AG08396 (cell line): ENCODE data around the gene OR13C5.
"Not testable (repeated sequence)": the region's sequence is repeated elsewhere in the genome, so short reads cannot be mapped to it uniquely, and the experiment has no call there.

Experiments
- DNase-seq: peaks from one replicate; pipeline ENCODE4 v3.0.0; 2012; ENCODE audit warnings: low spot score, mixed read lengths

Gene OR13C5, protein sequence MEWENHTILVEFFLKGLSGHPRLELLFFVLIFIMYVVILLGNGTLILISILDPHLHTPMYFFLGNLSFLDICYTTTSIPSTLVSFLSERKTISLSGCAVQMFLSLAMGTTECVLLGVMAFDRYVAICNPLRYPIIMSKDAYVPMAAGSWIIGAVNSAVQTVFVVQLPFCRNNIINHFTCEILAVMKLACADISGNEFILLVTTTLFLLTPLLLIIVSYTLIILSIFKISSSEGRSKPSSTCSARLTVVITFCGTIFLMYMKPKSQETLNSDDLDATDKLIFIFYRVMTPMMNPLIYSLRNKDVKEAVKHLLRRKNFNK

DNA sequence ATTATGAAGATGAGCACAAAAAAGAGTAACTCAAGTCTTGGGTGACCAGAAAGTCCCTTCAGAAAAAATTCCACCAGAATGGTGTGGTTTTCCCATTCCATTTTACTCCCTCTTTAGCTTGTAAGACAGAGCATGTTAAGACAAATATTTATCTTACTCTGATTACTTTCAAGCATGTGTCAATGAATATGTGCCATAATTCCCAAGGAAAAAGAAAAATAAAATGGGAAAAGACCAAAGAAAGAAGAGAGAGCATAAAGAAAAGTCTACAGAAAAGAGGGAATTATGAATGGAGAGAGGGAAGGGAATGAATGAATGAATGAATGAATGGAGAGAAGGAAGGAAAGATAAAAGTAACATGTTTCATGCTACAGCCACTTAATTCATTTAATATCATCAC lies at the start of gene OR13C5:
Gene OR13C5, minus strand, starts transcription at position 101 of the 400 bp plus-strand sequence. Its CDS starts 0 bp downstream, at position 101.
- DNase-seq, result not testable (repeated sequence)

DNA sequence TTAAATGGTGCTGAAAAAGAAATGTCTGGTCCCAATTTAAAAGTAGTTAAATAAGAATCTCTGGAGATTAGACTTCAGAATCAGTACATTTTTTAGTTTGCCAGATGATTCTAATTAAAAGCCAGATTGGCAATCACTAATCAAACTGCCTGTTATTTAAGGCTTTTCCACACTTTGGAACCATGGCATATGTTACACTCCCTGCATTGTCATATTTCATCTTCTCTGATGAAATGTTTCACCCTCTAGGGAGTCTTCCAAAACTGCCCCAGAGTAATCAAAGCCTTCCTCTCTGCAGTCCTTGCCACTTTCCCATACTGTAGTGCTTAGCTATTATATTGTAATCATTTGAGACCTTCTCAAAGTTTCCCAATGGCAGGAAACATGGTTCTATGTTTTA lies 36.2 kb upstream of the OR13C5 start:
- no peak for DNase-seq

DNA sequence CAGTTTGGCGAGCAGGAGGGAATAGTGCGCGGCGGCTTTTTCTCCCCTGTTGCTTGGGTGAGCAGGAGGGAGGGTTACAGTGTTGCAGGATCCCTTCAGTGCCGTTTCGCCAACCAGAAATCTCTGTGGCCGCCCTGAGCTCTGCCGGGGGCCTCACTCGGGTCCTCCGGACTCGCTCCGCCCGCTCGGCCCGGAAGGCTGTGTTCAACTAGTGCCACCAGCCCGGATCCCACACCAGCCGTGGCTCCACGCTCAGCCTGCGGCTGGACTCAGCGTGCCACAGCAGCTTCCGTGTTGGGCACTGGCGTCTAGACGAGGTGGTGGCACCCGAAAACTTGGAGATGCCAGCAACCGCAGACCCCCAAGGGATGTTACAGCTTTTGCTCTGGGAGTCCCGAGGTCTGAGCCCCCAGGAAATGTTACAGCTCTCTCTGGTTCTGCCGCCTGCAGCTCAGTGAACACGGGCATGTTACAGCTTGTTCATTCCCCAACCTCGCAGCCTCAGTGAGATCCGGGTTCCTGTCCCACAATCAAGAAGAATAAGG lies 34.8 kb upstream of the OR13C5 start:
- no peak for DNase-seq

DNA sequence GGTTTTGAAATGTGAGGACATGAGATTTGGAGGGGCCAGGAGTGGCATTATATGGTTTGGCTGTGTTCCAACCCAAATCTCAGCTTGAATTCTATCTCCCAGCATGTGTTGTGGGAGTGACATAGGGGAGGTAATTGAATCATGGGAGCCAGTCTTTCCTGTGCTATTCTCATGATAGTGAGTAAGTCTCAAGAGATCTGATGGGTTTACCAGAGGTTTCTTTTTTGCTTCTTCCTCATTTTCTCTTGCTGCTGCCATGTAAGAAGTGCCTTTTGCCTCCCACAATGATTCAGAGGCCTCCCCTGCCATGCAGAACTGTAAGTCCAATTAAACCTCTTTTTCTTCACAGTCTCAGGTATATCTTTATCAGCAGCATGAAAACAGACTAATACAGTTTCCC lies 26.8 kb upstream of the OR13C5 start:
- DNase-seq, result not testable (repeated sequence)

DNA sequence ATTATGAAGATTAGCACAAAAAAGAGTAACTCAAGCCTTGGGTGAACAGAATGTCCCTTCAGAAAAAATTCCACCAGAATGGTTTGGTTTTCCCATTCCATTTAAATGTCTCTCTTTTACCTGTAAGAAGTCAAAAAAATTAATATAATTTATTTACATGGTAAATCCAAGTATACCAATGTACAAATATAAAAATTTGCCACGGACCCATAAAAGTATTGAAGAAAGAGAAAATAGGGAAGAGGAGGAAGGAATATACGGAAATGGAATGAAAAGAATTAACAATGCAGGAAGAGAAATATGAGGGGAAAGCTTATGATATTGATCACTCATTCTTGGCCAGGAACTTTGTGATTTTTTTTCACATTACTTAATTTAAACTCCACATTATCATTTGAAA lies 18.9 kb upstream of the OR13C5 start, which contains the start of gene OR13C9:
Gene OR13C9, minus strand, starts transcription at position 101 of the 400 bp plus-strand sequence. Its CDS starts 0 bp downstream, at position 101.
- no peak for DNase-seq

DNA sequence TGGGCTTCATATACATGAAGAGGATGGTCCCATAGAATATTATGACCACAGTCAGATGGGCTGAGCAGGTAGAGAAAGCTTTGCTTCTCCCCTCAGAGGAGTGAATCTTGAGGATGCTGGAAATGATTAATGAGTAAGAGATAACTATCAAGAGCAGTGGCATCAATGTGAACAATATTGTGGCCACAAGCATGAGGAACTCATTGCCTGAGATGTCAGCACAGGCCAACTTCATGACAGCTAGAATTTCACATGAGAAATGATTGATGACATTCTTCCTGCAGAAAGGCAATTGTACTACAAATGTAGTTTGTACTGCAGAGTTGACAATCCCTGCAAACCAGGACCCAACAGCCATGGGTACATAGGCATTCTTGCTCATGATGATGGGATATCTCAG lies 18.2 kb upstream of the OR13C5 start:
- DNase-seq, result no peak

DNA sequence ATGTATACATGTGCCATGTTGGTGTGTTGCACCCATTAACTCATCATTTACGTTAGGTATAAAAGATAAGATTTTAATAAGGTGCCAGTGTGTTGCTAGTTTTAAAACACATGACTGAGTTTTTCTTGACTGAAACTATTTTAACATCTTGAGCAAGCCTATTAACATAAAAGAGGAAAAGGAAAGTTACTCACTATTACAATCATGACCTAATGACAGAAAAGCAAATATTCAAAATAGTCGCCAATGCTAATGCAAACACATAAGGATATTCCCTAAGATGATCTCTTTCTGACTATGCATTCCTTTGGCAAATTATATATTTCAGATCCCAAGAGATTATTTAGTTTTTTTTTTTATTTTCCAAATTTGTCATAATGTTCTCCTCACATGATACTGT lies 12.0 kb upstream of the OR13C5 start:
- no peak for DNase-seq

DNA sequence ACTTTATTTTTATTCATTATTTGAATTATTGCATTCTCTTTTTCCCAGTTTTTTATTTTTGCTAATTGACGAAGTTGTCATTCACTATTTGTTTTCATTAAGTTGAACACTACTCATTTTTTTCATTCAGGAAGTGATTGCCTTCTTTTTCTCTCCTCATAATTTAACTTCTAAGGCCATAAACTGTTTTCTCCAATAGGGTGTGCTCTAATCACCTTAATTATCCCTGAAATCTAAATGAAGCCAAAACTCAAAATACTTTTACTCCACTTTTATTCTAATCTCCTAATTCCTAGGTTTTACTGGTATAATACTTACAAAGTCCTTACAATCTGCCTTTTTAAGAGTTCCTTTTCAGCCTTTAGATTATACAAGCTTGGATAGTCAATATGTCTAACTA lies 9.1 kb upstream of the OR13C5 start:
- no peak for DNase-seq

DNA sequence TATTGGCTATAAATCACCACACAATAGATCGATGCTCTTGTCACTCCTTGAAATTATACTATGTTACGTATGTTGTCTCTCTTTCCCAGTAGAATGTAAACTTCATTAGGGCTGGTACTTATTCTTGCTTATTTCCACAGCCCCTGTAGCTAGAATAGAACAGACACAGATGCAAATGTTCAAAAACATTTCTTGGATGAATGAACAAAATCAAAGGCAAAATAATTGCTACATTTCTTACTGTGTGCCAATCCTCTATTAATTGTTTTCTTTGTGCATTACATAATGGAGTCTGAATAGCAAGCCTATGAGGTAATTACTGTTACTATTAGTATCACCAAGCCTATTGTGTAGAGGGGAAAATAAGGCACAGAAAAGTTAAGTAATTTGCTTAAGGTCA lies 6.9 kb upstream of the OR13C5 start:
- no peak for DNase-seq

DNA sequence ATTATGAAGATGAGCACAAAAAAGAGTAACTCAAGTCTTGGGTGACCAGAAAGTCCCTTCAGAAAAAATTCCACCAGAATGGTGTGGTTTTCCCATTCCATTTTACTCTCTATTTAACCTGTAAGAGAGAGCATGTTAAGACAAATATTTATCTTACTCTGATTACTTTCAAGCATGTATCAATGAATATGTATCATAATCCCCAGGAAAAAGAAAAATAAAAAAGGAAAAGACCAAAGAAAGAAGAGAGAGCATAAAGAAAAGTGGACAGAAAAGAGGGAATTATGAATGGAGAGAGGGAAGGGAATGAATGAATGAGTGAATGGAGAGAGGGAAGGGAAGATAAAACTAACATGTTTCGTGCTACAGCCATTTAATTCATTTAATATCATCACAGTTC lies 6.3 kb upstream of the OR13C5 start, which contains the start of gene OR13C2:
Gene OR13C2, minus strand, starts transcription at position 101 of the 400 bp plus-strand sequence. Its CDS starts 0 bp downstream, at position 101.
- not testable (repeated sequence) for DNase-seq

DNA sequence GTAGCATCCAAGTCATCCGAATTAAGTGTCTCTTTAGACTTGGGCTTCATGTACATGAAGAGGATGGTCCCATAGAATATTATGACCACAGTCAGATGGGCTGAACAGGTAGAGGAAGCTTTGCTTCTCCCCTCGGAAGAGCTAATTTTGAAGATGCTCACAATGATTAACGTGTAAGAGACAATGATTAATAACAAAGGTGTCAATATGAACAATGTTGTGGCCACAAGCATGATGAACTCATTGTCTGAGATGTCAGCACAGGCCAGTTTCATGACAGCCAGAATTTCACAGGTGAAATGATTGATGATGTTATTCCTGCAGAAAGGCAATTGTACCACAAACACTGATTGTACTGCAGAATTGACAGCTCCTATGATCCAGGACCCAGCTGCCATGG lies 5.6 kb upstream of the OR13C5 start:
- DNase-seq, result no peak

DNA sequence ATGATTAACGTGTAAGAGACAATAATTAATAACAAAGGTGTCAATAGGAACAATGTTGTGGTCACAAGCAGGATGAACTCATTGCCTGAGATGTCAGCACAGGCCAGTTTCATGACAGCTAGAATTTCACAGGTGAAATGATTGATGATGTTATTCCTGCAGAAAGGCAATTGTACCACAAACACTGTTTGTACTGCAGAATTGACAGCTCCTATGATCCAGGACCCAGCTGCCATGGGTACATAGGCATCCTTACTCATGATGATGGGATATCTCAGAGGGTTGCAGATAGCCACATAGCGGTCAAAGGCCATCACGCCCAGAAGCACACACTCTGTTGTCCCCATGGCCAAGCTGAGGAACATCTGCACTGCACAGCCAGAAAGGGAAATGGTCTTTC lies 464 bp downstream of the OR13C5 start:
- DNase-seq, result not testable (repeated sequence)

DNA sequence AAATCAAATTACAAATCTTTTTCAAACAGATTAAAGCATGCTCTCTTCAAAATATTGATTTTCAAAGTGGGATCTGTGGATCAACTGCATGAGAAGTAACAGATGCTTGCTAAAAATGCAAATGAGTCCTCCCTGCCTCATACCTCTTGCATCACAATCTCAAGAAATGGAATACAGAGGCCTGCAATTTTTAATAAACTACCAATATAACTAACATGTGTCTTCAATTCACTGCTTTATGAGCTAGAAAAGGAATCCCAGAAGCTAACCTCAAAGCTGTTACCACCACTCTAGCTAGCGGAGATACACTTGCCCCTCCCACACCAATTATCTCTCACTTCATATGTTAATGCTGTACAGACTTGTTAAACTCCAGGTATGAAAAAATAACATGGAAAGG lies 9.6 kb downstream of the OR13C5 start:
- no peak for DNase-seq

DNA sequence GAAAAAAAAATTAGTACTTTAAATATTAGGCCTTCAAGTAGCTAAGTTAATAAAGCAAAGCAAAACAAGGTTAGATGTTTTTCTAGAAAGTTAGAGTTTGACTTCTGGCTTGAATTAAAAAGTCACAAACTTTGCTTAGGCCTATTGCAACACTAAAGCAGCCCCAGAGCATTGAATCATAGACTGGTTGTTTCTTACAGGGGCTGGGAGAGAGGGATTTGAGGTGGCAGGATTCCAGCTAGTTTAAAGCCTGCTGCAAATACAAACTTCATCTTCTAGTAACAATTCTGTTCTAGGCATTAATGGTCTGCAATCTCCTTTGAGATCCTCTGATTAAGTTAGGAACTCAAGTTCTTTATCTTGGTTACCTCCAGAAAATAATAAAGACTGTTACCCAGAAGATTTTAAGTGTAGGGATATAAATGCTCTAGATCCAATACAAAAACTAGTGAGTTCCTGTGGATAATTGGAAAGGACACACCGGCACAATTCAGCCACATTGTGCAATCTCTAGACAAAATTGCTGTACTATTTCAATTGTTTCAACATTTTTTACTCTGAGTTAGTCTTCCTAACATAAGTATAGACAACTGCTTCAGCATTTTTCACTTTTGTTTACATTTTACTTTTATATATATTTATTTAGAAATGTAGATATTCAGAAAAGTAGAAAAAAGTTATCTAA lies 12.6 kb downstream of the OR13C5 start:
- no peak for DNase-seq

DNA sequence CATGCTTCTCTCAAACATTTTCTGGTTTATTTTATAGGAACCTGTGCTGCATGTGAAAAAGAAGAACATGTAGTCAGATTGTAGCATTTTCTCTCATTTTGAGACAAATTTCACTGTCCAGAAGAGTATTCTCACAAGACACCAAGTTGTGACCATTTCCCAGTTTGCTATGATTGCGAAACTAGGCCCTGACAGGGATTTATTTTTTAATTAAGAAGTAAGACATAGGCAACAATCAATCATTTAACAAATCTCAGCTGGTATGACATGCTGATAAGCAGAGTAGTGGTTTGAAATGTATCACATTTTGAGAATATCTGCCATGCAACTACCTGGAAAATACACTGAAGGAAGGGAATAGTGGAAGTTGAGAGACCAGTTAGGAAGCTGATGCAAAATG lies 18.7 kb downstream of the OR13C5 start:
- DNase-seq, result no peak

DNA sequence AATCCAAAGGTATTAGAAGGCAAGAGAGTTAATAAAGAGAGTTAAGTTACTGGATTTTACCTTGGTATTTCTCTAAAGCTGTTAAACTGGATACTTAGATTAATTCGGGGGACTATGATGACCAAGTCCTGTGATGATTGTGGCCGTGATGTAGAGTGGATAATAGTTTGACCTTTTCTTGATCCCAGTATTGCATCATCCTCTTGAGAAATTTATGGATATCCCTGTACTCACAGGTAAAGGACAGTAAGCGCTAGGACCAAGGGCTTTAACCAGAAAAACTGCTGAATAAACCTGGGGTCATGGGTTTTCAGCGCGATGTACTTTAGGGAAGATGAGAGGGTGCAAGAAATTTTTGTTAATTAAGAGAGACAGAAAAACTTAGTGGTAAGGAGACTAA lies 21.9 kb downstream of the OR13C5 start:
- DNase-seq, result no peak

DNA sequence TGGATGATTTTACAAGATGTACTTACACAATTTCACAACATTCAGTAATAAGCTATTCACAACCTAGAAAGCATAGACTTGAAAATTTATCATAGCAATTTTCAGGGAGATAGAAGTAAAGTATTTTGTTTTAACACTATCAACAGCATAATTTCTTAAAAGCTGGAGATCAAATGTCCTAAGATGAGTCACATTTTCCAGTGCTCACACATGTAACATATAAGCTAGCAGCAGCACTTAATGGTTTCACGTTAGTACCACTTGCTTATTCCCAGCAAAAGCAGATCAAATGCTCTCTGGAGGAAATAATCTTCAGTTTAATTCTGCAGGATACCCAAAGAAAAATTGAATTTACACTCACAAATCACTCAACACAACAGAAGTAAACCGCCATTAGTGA lies 23.8 kb downstream of the OR13C5 start:
- no peak for DNase-seq

DNA sequence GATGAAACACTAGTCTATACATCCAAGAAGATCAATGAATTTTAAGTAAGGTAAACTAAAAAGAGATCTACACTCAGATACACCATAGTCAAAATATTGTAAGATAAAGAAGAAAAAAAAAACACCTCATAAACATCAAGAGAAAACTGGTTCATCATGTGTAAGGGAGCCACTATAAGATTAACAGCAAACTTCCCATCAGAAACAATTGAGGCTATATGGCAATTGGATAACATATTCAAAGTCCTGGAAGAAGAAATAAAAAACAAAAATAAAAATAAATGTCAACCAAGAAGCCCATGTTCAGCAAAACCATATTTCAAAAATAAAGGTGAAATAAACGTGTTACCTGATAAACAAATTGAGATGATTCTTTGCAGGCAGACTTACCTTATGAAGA lies 26.6 kb downstream of the OR13C5 start:
- DNase-seq, result no peak

DNA sequence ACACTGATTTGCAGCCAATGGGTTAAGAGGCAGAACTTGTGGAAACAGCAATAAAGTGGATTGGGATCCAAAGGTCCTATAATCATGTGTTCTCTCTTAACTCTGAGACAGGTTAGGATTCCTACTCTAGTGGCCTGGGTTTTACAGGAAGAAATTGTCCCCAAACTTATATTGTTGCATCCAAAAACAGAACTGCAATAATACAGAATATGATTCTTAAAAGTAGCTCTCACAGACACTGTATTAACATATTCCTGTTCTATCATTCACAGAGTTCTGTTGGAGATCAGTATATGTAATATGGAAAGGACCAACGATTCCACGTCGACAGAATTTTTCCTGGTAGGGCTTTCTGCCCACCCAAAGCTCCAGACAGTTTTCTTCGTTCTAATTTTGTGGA lies 30.3 kb downstream of the OR13C5 start, which contains the start of gene OR13C8:
Gene OR13C8, plus strand, starts transcription at position 301 of the 400 bp plus-strand sequence. Its CDS starts 0 bp downstream, at position 301.
- no peak for DNase-seq

DNA sequence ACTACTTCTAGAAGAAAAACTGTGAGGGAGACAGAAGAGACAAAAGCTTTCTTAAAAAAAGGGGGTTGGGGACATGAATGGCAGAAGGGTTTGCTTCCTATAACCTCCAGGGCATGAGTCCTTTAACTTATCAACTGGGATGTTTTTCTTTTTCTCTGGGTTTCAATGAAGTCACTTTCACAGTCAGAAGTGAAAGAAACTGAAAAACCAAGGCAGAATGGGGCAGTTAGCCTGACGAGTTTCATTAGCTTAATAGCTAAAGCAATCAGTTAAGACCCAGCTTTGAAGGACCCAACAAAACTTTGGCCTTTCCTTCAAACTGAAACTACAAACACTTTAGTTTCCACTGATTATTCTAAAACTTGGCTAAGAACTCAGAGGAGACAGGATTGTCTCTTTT lies 34.9 kb downstream of the OR13C5 start:
- no peak for DNase-seq

DNA sequence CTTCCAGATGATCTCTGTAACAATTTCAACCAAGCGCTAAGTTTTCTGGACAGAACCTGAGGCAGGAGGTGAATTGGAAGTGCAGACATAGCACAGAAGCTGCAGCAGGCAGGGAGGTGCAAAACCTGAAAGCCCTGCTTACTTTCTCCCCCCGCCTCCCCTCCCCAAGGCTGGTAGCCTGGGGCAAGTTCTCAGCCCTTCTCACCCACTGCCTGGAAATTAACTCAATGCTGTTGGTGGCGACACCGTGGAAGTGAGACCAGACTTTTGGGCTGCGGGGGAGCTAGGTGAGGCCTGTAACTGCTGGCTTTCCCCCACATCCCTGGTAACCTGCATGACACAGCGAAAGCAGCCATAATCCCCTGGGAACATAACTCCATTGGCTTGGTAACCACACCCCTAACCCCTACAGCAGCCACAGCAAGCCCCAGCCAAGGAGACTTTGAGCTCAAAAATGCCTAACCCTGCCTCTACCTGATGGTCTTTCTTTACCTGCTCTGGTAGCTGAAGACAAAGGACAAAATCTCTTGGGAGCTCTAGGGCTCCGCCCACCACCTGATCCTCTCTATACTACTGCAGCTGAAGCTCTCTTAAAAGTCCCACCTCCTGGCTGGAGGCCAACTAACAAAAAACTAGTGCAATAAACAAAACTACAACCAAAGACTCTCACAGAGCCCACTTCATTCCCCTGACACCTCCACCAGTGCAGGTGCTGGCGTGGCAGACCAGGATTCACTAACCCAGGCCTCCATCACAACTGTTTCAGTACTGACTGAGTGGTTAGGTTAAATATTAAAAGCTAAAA lies 42.2 kb downstream of the OR13C5 start:
- no peak for DNase-seq

DNA sequence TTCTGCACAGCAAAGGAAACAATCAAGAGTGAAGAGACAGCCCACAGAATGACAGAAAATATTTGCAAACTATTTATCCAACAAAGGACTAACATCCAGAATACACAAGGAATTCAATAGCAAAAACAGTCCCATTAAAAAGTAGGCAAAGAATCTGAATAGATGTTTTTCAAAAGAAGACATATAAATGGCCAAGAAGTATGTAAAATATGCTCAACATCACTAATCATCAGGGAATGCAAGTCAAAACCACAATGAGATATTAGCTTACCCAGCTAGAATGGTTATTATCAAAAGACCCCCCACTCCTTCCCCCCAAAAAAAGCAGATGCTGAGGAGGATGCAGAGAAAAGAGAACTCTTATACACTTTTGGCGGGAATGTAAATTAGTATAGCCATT lies 43.7 kb downstream of the OR13C5 start:
- no peak for DNase-seq
